ENCODE measurements around the gene NECTIN2. TPM values are rescaled to one million over a fixed set of nuclear protein-coding genes. Genes with fewer than 3 reads are reported as not detected.

Gene NECTIN2
- polyA plus RNA-seq, 3 donors, result 5.6 to 18.2 (median 9.3) TPM

- TF ChIP-seq, protein P1, sequence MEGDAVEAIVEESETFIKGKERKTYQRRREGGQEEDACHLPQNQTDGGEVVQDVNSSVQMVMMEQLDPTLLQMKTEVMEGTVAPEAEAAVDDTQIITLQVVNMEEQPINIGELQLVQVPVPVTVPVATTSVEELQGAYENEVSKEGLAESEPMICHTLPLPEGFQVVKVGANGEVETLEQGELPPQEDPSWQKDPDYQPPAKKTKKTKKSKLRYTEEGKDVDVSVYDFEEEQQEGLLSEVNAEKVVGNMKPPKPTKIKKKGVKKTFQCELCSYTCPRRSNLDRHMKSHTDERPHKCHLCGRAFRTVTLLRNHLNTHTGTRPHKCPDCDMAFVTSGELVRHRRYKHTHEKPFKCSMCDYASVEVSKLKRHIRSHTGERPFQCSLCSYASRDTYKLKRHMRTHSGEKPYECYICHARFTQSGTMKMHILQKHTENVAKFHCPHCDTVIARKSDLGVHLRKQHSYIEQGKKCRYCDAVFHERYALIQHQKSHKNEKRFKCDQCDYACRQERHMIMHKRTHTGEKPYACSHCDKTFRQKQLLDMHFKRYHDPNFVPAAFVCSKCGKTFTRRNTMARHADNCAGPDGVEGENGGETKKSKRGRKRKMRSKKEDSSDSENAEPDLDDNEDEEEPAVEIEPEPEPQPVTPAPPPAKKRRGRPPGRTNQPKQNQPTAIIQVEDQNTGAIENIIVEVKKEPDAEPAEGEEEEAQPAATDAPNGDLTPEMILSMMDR (IDR thresholded peaks at IDR 0.05), result no peak
- Mint-ChIP-seq H3K36me3 (peaks cover 0 to 32% of the 10 kb centered on the region in 2 donors), H3K27me3 (ENCODE audit: low read depth in 3 of 3) (peaks cover 0 to 2% (median 1%) of the 10 kb centered on the region in 3 donors), H3K4me3 (no peak overlapping the region), H3K27ac (peak overlapping the region in 1 of 7 donors; percentile 32), H3K4me1 (no peaks in the 10 kb centered on the region), H3K9me3 (no peaks in the 10 kb centered on the region)
- intact Hi-C loops (cut with micrococcal nuclease), result no loop called here
- Histone ChIP-seq H3K4me3 (replicated peaks in 1 of 3; ENCODE audit: low read depth in 2 of 3, low read length in 3 of 3) (no peak overlapping the region), H3K9me3 (replicated peaks in 1 of 2; ENCODE audit: control insufficient read depth in 1 of 2, insufficient read depth in 1 of 2, low read length in 2 of 2) (no peaks in the 10 kb centered on the region), H3K36me3 (replicated peaks in 1 of 2; ENCODE audit: control insufficient read depth in 1 of 2, insufficient read depth in 2 of 2, low read length in 2 of 2) (peaks cover 0 to under 1% of the 10 kb centered on the region in 2 donors), H3K4me1 (ENCODE audit: control insufficient read depth in 1 of 2, insufficient read depth in 2 of 2, low read length in 2 of 2) (no peaks in the 10 kb centered on the region), H3K27ac (ENCODE audit: low read depth in 1 of 2, low read length in 2 of 2) (no peak overlapping the region), H2AFZ (ENCODE audit: insufficient read depth, low read depth, low read length, poor library complexity, severe bottlenecking) (no peak overlapping the region), H3K27me3 (ENCODE audit: control insufficient read depth in 2 of 2, insufficient read depth in 2 of 2, low read length in 2 of 2) (no peaks in the 10 kb centered on the region), H4K20me1 (ENCODE audit: insufficient read depth, low read length) (no peaks in the 10 kb centered on the region), H3K9ac (ENCODE audit: insufficient read depth, low read length, poor library complexity, severe bottlenecking) (no peak overlapping the region), H3K4me2 (replicated peaks; ENCODE audit: extremely low read depth, low read length, poor library complexity, severe bottlenecking) (no peak overlapping the region), H3K79me2 (ENCODE audit: insufficient read depth, low read length) (no peaks in the 10 kb centered on the region)
- DNase-seq, result no peak
- no CpG with 5 or more reads among the region's 5 CpGs for WGBS (ENCODE audit: insufficient coverage)
Measured at GRCh38 chr19:44883922-44884321, 37.8 kb downstream of the NECTIN2 start.

DNA sequence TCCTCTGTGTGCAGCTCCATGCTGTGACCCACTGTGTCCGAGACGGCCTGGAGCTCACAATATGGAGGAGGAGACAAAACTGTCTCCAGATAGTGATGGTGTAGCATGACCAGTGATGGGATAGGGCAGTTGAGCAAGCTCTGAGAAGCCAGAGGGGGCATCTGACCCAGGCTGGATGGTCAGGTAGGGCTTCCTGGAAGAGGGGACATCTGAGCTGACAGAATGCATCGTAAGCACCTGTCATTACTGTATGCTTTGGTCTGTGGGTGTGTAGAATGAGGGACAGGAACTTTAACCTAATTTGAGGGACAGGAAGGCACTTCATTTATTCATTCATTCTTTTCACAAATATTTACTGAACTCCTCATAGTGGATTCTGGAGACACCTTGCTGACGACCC is 38.5 kb downstream of the NECTIN2 start:
- Mint-ChIP-seq H3K4me3 (no peak overlapping the region), H3K4me1 (peaks cover under 1% of the 10 kb centered on the region), H3K36me3 (peaks cover 0 to 29% of the 10 kb centered on the region in 2 donors), H3K27me3 (ENCODE audit: low read depth in 3 of 3) (peaks cover 0 to 2% (median 1%) of the 10 kb centered on the region in 3 donors), H3K9me3 (no peaks in the 10 kb centered on the region), H3K27ac (no peak overlapping the region)
- 100% methylated on average over 2 of the region's 4 CpGs for WGBS (ENCODE audit: insufficient coverage)
- TF ChIP-seq, protein P1 (IDR thresholded peaks at IDR 0.05), result no peak
- Histone ChIP-seq H3K9me3 (replicated peaks in 1 of 2; ENCODE audit: control insufficient read depth in 1 of 2, insufficient read depth in 1 of 2, low read length in 2 of 2) (no peaks in the 10 kb centered on the region), H3K27me3 (ENCODE audit: control insufficient read depth in 2 of 2, insufficient read depth in 2 of 2, low read length in 2 of 2) (no peaks in the 10 kb centered on the region), H3K4me3 (replicated peaks in 1 of 3; ENCODE audit: low read depth in 2 of 3, low read length in 3 of 3) (no peak overlapping the region), H3K9ac (ENCODE audit: insufficient read depth, low read length, poor library complexity, severe bottlenecking) (no peak overlapping the region), H2AFZ (ENCODE audit: insufficient read depth, low read depth, low read length, poor library complexity, severe bottlenecking) (no peak overlapping the region), H3K27ac (ENCODE audit: low read depth in 1 of 2, low read length in 2 of 2) (no peak overlapping the region), H3K4me2 (replicated peaks; ENCODE audit: extremely low read depth, low read length, poor library complexity, severe bottlenecking) (no peak overlapping the region), H3K36me3 (replicated peaks in 1 of 2; ENCODE audit: control insufficient read depth in 1 of 2, insufficient read depth in 2 of 2, low read length in 2 of 2) (no peaks in the 10 kb centered on the region), H3K79me2 (ENCODE audit: insufficient read depth, low read length) (no peaks in the 10 kb centered on the region), H3K4me1 (ENCODE audit: control insufficient read depth in 1 of 2, insufficient read depth in 2 of 2, low read length in 2 of 2) (peaks cover under 1 to 2% of the 10 kb centered on the region in 2 donors), H4K20me1 (ENCODE audit: insufficient read depth, low read length) (no peaks in the 10 kb centered on the region)
- no peak for DNase-seq
- intact Hi-C loops (cut with micrococcal nuclease), result no loop called here

All from CD14-positive monocyte (primary cell).